Smooth muscle cell of the pulmonary artery (primary cell): Measurements from ENCODE around the gene METTL6. TPM values are rescaled to one million over a fixed set of nuclear protein-coding genes. Genes with fewer than 3 reads are reported as not detected.

Source experiments
- total RNA-seq: library from RNA; depleted of rRNA; stranded (reverse); fragments of >200 nt; gene quantifications from 2 replicates; pipeline ENCODE4 v1.2.3, GENCODE V29; 2014

The METTL6 gene
- 23.4 and 36.6 TPM in 2 replicates for total RNA-seq

GRCh38 chr3:15427182-15427880 is at the start of gene METTL6, which contains the start of gene EAF1:
METTL6 (minus strand) TSS chr3:15427544; CDS start chr3:15426511, 1,033 bp downstream.
EAF1 (plus strand) TSS chr3:15427598; CDS start chr3:15427780, 182 bp downstream.

Other genes starting within 250 kb of the METTL6 start
- gene CAPN7, start 221.3 kb downstream of the METTL6 start, total RNA-seq: 49.1 and 49.4 TPM in 2 replicates
- gene SH3BP5, start 95.0 kb downstream of the METTL6 start, total RNA-seq: 21.7 and 33.0 TPM in 2 replicates
- gene EAF1, start 54 bp upstream of the METTL6 start, total RNA-seq: 22.1 and 28.6 TPM in 2 replicates
- gene COLQ, start 94.2 kb upstream of the METTL6 start, total RNA-seq: 0.36 and 1.3 TPM in 2 replicates
- gene HACL1, start 174.0 kb upstream of the METTL6 start, total RNA-seq: 20.0 and 21.5 TPM in 2 replicates
- 38.2 and 42.4 TPM in 2 replicates for gene BTD, start 174.2 kb upstream of the METTL6 start, total RNA-seq